Lower leg skin (tissue), 4 donors: Measurements from ENCODE around the gene ILDR2. TPM values are rescaled to one million over a fixed set of nuclear protein-coding genes. Genes with fewer than 3 reads are reported as not detected.

Experiments used
- DNase-seq, 2 donors: peaks; one replicate each; pipeline ENCODE4 v3.0.0-alpha.2; 2019; ENCODE audit warnings: low spot score in 2 of 2
- H3K4me3 ChIP-seq: fragments of 200-600 bp; sonication (generic); 2 replicates; pipeline ENCODE4 v1.5.1; 2017; ENCODE audit warnings: mild to moderate bottlenecking, low read depth; ENCODE audit not compliant: poor library complexity, severe bottlenecking
- POLR2A ChIP-seq, 2 donors: fragments of 450-650 bp; IDR thresholded peaks; one replicate each; pipeline ENCODE4 v1.6.1; 2016 to 2017; ENCODE audit warnings: antibody characterized with exemption in 2 of 2, mild to moderate bottlenecking in 1 of 2, moderate library complexity in 1 of 2
- WGBS, 2 donors: methylation state at CpG; one replicate each; pipeline ENCODE4 v1.1.5; 2018; 5-methylcytosine and 5-hydroxymethylcytosine counted together
- intact Hi-C: fragments of 100-400 bp; cut with DNase I; formaldehyde crosslinking; loops from one replicate; pipeline ENCODE4 v1.15.0; 2023; ENCODE audit warnings: low total_unique reads
- total RNA-seq, 4 donors: library from RNA; depleted of rRNA; stranded (reverse); fragments of >200 nt; gene quantifications; one replicate each; pipeline ENCODE4 v1.1.0, GENCODE V29; 2016
- TF ChIP-seq, protein P1 (sequence below), 3 donors: fragments of 450-650 bp; IDR thresholded peaks; one replicate each; pipeline ENCODE4 v1.5.1; 2016; ENCODE audit warnings: antibody characterized with exemption in 3 of 3, mild to moderate bottlenecking in 3 of 3, moderate library complexity in 2 of 3

The ILDR2 gene
- total RNA-seq, 4 donors from 2014 or later, result 0.29 to 0.46 (median 0.42) TPM; not detected in 1

DNA sequence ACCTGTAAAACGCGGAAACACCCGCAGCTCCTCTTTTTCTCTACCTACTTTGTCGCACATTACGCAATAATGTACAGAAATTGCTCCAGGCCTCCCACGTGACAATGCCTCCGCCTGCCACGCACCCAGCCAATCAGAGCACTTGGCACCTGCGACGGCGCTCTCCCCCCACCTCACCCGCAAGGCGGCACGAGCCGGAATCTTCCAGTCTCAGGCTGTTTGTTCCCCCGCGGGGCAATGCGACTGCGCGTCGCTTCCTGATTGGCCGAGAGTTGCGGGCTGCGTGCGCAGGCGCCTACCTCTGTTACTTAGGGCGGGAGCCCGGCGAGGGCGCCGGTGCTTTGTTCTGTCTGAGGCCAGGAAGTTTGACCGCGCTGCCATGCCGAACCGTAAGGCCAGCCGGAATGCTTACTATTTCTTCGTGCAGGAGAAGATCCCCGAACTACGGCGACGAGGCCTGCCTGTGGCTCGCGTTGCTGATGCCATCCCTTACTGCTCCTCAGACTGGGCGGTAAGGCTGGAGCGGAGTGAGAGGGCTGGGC, 13.7 kb upstream of the ILDR2 start, which contains the start of gene MAEL:
TSS of gene MAEL (plus strand) at position 307 of the 542 bp plus-strand sequence. CDS start at position 380, 73 bp downstream.
- no peak for TF ChIP-seq POLR2A (IDR thresholded peaks at IDR 0.05)
- TF ChIP-seq, protein P1, sequence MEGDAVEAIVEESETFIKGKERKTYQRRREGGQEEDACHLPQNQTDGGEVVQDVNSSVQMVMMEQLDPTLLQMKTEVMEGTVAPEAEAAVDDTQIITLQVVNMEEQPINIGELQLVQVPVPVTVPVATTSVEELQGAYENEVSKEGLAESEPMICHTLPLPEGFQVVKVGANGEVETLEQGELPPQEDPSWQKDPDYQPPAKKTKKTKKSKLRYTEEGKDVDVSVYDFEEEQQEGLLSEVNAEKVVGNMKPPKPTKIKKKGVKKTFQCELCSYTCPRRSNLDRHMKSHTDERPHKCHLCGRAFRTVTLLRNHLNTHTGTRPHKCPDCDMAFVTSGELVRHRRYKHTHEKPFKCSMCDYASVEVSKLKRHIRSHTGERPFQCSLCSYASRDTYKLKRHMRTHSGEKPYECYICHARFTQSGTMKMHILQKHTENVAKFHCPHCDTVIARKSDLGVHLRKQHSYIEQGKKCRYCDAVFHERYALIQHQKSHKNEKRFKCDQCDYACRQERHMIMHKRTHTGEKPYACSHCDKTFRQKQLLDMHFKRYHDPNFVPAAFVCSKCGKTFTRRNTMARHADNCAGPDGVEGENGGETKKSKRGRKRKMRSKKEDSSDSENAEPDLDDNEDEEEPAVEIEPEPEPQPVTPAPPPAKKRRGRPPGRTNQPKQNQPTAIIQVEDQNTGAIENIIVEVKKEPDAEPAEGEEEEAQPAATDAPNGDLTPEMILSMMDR (IDR thresholded peaks at IDR 0.05), result no peak
- 90 to 94% methylated on average over 45 of the region's 45 CpGs for WGBS, 2 donors
- intact Hi-C loops, result no loop called here
- H3K4me3 ChIP-seq, result no peak within 1 kb of the TSS
- no peak for DNase-seq

DNA sequence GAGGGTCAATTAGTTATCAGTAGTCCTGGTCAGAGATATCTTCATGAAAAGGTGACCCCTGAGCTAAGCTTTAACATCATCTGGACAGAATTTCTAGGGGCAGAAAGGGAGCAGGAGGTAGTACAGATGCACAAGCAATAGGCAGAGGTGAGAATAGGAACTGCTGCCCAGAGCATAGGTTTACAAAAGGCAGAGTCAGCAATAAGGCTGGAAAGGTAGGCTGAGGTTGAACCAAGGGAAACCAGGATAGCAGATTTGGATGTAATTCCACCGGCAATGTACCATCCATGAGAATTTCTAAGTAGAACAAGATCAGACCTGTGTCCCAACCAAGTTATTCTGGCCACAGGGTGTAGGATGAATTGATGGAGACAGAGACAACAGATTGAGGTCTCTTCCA, 6.2 kb upstream of the ILDR2 start:
- TF ChIP-seq, protein P1 (IDR thresholded peaks at IDR 0.05), result no peak
- TF ChIP-seq POLR2A (IDR thresholded peaks at IDR 0.05), result no peak
- intact Hi-C loops, result no loop called here
- no peak overlapping the region for H3K4me3 ChIP-seq
- 91 to 93% methylated on average over 1 of the region's 1 CpG for WGBS, 2 donors
- DNase-seq, result no peak

DNA sequence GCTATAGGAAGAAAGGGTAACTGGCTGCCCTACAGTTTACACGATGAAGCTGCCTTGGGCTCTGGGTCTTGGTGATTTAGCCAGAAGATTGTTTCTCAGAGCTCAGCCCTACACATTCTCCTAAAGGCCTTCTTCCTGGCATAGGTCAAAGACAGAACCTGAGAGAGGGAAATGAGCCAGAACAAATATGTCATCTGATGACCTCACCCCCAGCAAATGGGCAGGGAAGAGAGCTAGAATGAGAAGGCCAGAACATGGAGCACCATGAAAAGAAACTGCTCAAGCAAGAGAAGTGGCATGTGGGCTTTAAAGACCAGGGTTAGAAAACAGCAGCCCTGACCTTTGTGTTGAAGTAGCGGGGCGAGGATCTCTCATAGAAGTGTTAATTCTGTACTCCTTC, 5.5 kb upstream of the ILDR2 start:
- 87 to 97% methylated on average over 3 of the region's 3 CpGs for WGBS, 2 donors
- DNase-seq, result no peak
- no peak overlapping the region for H3K4me3 ChIP-seq
- TF ChIP-seq, protein P1 (IDR thresholded peaks at IDR 0.05), result no peak
- TF ChIP-seq POLR2A (IDR thresholded peaks at IDR 0.05), result no peak
- intact Hi-C loops, result no loop called here

DNA sequence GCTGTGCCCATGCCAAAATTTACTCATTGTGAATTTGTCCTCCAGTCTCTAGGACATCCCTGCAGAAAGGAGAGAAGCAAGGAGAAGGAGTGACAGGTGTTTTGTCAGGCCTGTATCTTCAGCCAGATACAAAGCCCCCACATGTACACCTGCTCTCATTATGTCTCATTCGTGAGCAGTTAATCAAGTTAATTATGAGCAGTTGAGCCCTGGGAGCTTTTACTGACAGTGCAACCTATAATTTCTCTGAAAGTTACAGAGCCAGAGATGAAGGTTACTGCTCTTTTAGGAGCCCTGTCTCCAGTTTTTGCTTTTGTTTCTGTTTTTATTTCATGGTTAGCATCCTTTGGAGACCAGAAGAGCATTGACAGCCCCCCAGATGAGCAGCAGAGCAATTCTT, 5.0 kb upstream of the ILDR2 start:
- WGBS, 2 donors, result 50 to 74% methylated on average over 1 of the region's 1 CpG
- H3K4me3 ChIP-seq, result no peak overlapping the region
- DNase-seq, result no peak
- TF ChIP-seq, protein P1 (IDR thresholded peaks at IDR 0.05), result no peak
- TF ChIP-seq POLR2A (IDR thresholded peaks at IDR 0.05), result no peak
- intact Hi-C loops, result no loop called here

DNA sequence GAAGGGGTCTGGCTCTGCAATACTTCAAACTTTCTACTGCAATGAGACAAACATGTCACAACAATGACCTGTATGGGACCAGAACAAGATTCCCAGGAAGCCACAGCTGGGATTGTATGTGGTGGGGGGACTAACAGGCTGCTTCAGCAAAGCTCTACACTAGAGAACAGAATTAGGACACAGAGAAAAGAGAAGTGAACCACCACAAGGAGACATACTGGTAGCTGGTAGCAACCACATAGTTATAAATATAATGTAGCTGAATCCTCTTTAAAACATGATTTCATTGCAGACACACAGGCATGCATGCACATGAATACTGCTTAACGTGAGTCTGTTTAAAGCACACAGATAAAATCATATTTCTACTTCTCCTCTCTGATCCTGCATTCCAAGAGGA, 3.5 kb upstream of the ILDR2 start:
- no peak for DNase-seq
- WGBS, 2 donors, result 19 to 30% methylated on average over 1 of the region's 1 CpG
- intact Hi-C loops, result no loop called here
- TF ChIP-seq, protein P1 (IDR thresholded peaks at IDR 0.05), result no peak
- no peak for TF ChIP-seq POLR2A (IDR thresholded peaks at IDR 0.05)
- no peak overlapping the region for H3K4me3 ChIP-seq

DNA sequence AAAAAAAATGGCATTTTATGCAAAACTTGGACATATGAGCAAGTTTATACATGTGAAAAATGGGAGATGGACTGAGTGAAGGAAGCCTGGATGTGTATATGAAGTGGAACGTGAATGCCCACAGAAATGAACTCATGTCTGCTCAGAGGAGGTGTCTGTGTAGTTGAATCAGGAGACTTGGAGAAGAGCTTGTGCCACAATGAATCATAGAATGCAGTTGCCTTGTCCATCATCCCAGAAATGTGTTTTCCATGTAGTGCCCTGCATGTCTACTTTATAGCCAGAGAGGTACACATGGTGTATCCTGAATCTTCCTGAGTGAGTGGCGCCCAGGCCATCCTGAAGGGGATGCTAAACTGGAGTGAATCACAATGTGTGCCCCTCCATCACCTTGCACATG, 2.6 kb upstream of the ILDR2 start:
- WGBS, 2 donors, result 85 to 88% methylated on average over 2 of the region's 2 CpGs
- no peak overlapping the region for H3K4me3 ChIP-seq
- TF ChIP-seq POLR2A (IDR thresholded peaks at IDR 0.05), result no peak
- TF ChIP-seq, protein P1 (IDR thresholded peaks at IDR 0.05), result no peak
- DNase-seq, result no peak
- intact Hi-C loops, result no loop called here
